HG02938 (cell line): Measurements from ENCODE around the gene RPS6KB2.
"Not testable (repeated sequence)": the region's sequence is repeated elsewhere in the genome, so short reads cannot be mapped to it uniquely, and the experiment has no call there.

Source experiments
- ATAC-seq: cut with Tn5 transposase; IDR thresholded peaks from one replicate; pipeline ENCODE4 v1.9.1; 2021; ENCODE audit warnings: mild to moderate bottlenecking, moderate library complexity; ENCODE audit not compliant: unreplicated experiment

RPS6KB2 gene

GRCh38 chr11:67397536-67397935 is 30.8 kb upstream of the RPS6KB2 start:
- ATAC-seq, result no peak

- no peak for ATAC-seq
These were observed 30.2 kb upstream of the RPS6KB2 start for GRCh38 chr11:67397986-67398660.

- no peak for ATAC-seq
These were observed 29.4 kb upstream of the RPS6KB2 start for GRCh38 chr11:67398661-67399563.

- no peak for ATAC-seq
These were observed 27.9 kb upstream of the RPS6KB2 start for GRCh38 chr11:67400251-67400941.

GRCh38 chr11:67400942-67401494 is 27.3 kb upstream of the RPS6KB2 start:
- peak; percentile 8 for ATAC-seq

GRCh38 chr11:67401495-67402191 is 26.7 kb upstream of the RPS6KB2 start, which contains the start of gene PPP1CA:
Gene PPP1CA, minus strand, starts transcription at chr11:67401858. Its CDS starts 76 bp downstream, at chr11:67401782.
- peak; percentile 55 for ATAC-seq

- ATAC-seq, result not testable (repeated sequence)
These were observed 26.0 kb upstream of the RPS6KB2 start for GRCh38 chr11:67402192-67402839.

GRCh38 chr11:67403085-67403484 is 25.2 kb upstream of the RPS6KB2 start:
- ATAC-seq, result not testable (repeated sequence)

GRCh38 chr11:67404515-67405195 is 23.6 kb upstream of the RPS6KB2 start:
- ATAC-seq, result no peak

- ATAC-seq, result no peak
These were observed 23.1 kb upstream of the RPS6KB2 start for GRCh38 chr11:67405196-67405567.

- no peak for ATAC-seq
These were observed 22.5 kb upstream of the RPS6KB2 start for GRCh38 chr11:67405688-67406339.

GRCh38 chr11:67406420-67406968 is 21.8 kb upstream of the RPS6KB2 start:
- no peak for ATAC-seq

- no peak for ATAC-seq
These were observed 21.2 kb upstream of the RPS6KB2 start for GRCh38 chr11:67406969-67407687.

- ATAC-seq, result no peak
These were observed 20.6 kb upstream of the RPS6KB2 start for GRCh38 chr11:67407688-67408163.

- ATAC-seq, result no peak
These were observed 19.7 kb upstream of the RPS6KB2 start for GRCh38 chr11:67408437-67409200.

GRCh38 chr11:67409261-67409666 is 19.0 kb upstream of the RPS6KB2 start:
- no peak for ATAC-seq

GRCh38 chr11:67409781-67410368 is 18.4 kb upstream of the RPS6KB2 start:
- no peak for ATAC-seq
